ENCODE data around the gene TMEM129. TPM values are rescaled to one million over a fixed set of nuclear protein-coding genes. Genes with fewer than 3 reads are reported as not detected.

The TMEM129 gene
- total RNA-seq, 1 experiment from 2014 or later, result 41.2 TPM

DNA sequence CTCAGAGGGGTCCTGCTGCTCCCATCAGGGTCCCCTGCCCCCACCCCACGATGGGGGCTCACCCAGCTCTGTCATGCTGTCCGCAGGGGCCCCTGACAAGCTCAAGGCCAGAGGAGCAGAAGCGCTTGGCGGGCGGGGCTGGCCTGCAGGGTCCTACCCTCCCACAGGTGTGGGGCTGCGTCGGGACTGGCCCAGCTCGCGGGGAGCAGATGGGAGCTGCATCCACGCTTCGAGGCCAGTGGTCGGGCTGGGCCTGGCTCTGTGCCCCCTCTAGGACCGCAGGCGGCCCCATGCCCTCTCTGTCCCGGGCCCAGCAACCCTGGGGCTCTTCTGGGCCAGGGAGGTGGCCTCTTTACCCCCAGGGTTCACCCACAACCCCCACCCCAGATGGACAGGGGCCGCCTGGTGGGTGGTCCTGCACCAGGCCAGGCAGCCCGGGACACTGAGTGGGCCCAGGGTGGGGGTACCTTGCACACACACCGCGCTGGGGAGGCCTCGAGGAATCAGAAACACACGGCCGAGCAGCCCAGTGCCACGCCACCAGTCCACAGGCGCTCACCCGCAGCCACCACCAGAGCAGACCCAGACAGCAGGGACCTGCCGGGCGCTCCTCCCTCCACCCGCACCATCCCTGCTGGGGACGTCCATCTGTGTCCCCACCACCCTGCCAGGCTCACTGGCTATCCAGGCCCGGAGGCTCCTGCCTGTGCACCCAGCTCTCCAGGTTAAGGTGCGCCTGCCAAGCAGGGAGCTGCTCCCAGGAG, 30.2 kb upstream of the TMEM129 start:
- H3K4me3 ChIP-seq, result no peak overlapping the region
- intact Hi-C loops (cut with micrococcal nuclease; ENCODE audit: unreplicated experiment), result loop anchor here (5.0 kb wide), 1 partner anchor 41 kb away; the partner anchor contains the start of gene FGFR3
- no peaks in the 10 kb centered on the region for H3K36me3 ChIP-seq (ENCODE audit: low read depth)
- H3F3A ChIP-seq (ENCODE audit: insufficient read depth, low read depth), result peaks cover 5% of the 10 kb centered on the region; the same call in 1 of the 2 replicates
- TF ChIP-seq CTCF (conservative IDR thresholded peaks at IDR 0.05) (no peak), EZH2 (IDR thresholded peaks at IDR 0.05; ENCODE audit: low read depth) (no peak)
- H3K79me2 ChIP-seq (ENCODE audit: low read depth), result no peaks in the 10 kb centered on the region
- no peaks in the 10 kb centered on the region for H3K4me1 ChIP-seq (replicated peaks; ENCODE audit: insufficient read depth)
- no peak for DNase-seq
- no TSS peak for BruUV-seq (replicated peaks)
- H2AFZ ChIP-seq, result no peak overlapping the region
- no peaks in the 10 kb centered on the region for H3K9me2 ChIP-seq (ENCODE audit: insufficient read depth)
- H4K20me1 ChIP-seq (ENCODE audit: insufficient read depth), result no peaks in the 10 kb centered on the region; the same call in 1 of the 2 replicates
- no peak overlapping the region for H3K27ac ChIP-seq
- CTCF ChIA-PET, result interaction anchor here (0.5 to 0.6 kb wide), 3 partner anchors 147 to 883 kb away, joined by 3 to 4 read pairs (median 3); no protein-coding TSS in a partner anchor
- POLR2A ChIA-PET (ENCODE audit: unreplicated experiment), result no interaction called here
- no peaks in the 10 kb centered on the region for H3K9me3 ChIP-seq (ENCODE audit: insufficient read depth, low read depth)
- H3K27me3 ChIP-seq (ENCODE audit: insufficient read depth, low read depth), result no peaks in the 10 kb centered on the region
- no peak overlapping the region for H3K4me2 ChIP-seq

DNA sequence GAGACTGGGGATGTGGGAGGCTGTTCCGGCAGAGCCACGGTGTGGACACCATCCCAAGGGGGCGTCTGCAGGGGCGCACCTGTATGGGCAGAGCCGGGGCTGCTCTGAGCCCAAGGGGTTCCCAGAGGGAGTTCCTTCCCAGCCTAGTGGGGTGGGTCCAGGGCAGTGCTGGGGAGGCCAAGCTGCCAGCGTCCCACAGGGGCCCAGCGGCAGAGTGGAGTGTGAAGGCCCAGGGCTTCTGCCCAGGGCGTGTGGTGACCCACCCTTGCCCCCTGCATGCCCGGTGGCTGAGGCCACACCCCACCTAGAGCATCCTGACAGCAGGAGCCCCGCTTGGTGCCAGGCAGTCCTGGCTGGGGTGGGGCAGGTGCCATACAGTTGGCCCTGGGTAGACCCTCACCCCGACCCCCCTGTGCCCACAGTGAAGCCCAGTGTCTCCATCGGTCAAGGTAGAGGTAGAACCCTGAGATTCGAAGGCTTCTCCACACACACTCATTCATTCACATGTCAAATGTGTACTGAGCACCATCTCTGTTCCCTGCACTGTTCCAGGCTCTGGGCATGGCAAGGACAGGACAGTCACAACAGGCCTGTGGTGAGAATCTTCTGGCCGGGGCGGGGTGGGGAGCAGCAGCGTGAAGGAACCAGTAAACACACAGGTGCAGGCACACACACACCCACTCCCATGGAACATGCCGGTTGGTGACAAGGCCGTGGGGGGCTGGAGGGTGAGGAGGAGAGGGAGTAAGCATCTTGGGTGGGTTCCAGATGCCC, 29.4 kb upstream of the TMEM129 start:
- Histone ChIP-seq H3K4me1 (replicated peaks; ENCODE audit: insufficient read depth) (no peaks in the 10 kb centered on the region), H3K9me2 (ENCODE audit: insufficient read depth) (no peaks in the 10 kb centered on the region), H3K36me3 (ENCODE audit: low read depth) (no peaks in the 10 kb centered on the region), H3K4me2 (no peak overlapping the region), H3F3A (ENCODE audit: insufficient read depth, low read depth) (peaks cover 9% of the 10 kb centered on the region; the same call in 1 of the 2 replicates), H3K27me3 (ENCODE audit: insufficient read depth, low read depth) (no peaks in the 10 kb centered on the region), H3K27ac (no peak overlapping the region), H3K79me2 (ENCODE audit: low read depth) (no peaks in the 10 kb centered on the region), H2AFZ (no peak overlapping the region), H3K4me3 (no peak overlapping the region), H4K20me1 (ENCODE audit: insufficient read depth) (no peaks in the 10 kb centered on the region; the same call in 1 of the 2 replicates), H3K9me3 (ENCODE audit: insufficient read depth, low read depth) (no peaks in the 10 kb centered on the region)
- ChIA-PET CTCF (no interaction called here), POLR2A (ENCODE audit: unreplicated experiment) (no interaction called here)
- no TSS peak for BruUV-seq (replicated peaks)
- DNase-seq, result no peak
- no peak for TF ChIP-seq CTCF (conservative IDR thresholded peaks at IDR 0.05)
- no peak for TF ChIP-seq EZH2 (IDR thresholded peaks at IDR 0.05; ENCODE audit: low read depth)
- intact Hi-C loops (cut with micrococcal nuclease; ENCODE audit: unreplicated experiment), result loop anchor here (5.0 kb wide), 1 partner anchor 42 kb away; the partner anchor contains the start of gene FGFR3

DNA sequence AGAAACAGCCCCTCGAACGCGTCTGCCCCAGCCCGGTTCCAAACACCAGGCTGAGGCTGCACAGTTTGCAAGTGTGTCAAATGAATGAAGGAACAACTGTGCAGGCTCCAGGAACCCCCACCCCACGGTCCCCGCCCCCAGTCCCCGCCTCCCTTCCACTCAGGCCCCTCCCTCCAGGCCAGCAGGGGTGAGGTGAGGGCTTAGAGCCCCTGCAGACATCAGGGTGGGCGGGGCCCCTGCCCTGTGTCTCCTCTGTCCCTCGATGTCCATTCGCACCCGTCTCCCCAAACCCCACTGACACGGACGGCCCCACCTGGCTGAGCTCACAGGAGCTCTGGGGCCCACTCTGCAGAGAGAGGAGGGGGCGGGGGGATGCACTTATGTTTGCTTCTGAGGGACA, 28.7 kb upstream of the TMEM129 start:
- peaks cover 15% of the 10 kb centered on the region; the same call in 1 of the 2 replicates for H3F3A ChIP-seq (ENCODE audit: insufficient read depth, low read depth)
- POLR2A ChIA-PET (ENCODE audit: unreplicated experiment), result no interaction called here
- intact Hi-C loops (cut with micrococcal nuclease; ENCODE audit: unreplicated experiment), result loop anchor here (2.0 to 5.0 kb wide), 2 partner anchors 42 to 149 kb away; partner anchors contain the start of gene FGFR3

More for the DNA sequence above, 28.7 kb upstream of the TMEM129 start:
- H3K27ac ChIP-seq, result no peak overlapping the region
- no peak overlapping the region for H3K4me2 ChIP-seq
- H3K27me3 ChIP-seq (ENCODE audit: insufficient read depth, low read depth), result no peaks in the 10 kb centered on the region
- no peaks in the 10 kb centered on the region for H3K4me1 ChIP-seq (replicated peaks; ENCODE audit: insufficient read depth)
- H3K79me2 ChIP-seq (ENCODE audit: low read depth), result no peaks in the 10 kb centered on the region
- no TSS peak for BruUV-seq (replicated peaks)
- no peaks in the 10 kb centered on the region; the same call in 1 of the 2 replicates for H4K20me1 ChIP-seq (ENCODE audit: insufficient read depth)
- H3K9me2 ChIP-seq (ENCODE audit: insufficient read depth), result no peaks in the 10 kb centered on the region
- no peak for TF ChIP-seq EZH2 (IDR thresholded peaks at IDR 0.05; ENCODE audit: low read depth)
- TF ChIP-seq CTCF (conservative IDR thresholded peaks at IDR 0.05), result no peak
- no peaks in the 10 kb centered on the region for H3K36me3 ChIP-seq (ENCODE audit: low read depth)
- CTCF ChIA-PET, result no interaction called here
- H2AFZ ChIP-seq, result no peak overlapping the region
- H3K9me3 ChIP-seq (ENCODE audit: insufficient read depth, low read depth), result no peaks in the 10 kb centered on the region
- no peak for DNase-seq
- H3K4me3 ChIP-seq, result no peak overlapping the region

Measured in PC-9 (cell line).